Stimulated activated CD4-positive, alpha-beta T cell treated with anti-CD3 and anti-CD28 coated beads, Interleukin-12 subunit alpha, Interleukin-12 subunit beta, amount 100 ng/mL, for 24 hours (primary cell): ENCODE data around the gene PHLDA2.
"Not testable (repeated sequence)": the region's sequence is repeated elsewhere in the genome, so short reads cannot be mapped to it uniquely, and the experiment has no call there.

ENCODE experiments used
- DNase-seq, 2 experiments: peaks; one replicate each; pipeline ENCODE4 v3.0.0-alpha.2; 2020; ENCODE audit warnings: low read depth in 2 of 2

PHLDA2 gene

DNA sequence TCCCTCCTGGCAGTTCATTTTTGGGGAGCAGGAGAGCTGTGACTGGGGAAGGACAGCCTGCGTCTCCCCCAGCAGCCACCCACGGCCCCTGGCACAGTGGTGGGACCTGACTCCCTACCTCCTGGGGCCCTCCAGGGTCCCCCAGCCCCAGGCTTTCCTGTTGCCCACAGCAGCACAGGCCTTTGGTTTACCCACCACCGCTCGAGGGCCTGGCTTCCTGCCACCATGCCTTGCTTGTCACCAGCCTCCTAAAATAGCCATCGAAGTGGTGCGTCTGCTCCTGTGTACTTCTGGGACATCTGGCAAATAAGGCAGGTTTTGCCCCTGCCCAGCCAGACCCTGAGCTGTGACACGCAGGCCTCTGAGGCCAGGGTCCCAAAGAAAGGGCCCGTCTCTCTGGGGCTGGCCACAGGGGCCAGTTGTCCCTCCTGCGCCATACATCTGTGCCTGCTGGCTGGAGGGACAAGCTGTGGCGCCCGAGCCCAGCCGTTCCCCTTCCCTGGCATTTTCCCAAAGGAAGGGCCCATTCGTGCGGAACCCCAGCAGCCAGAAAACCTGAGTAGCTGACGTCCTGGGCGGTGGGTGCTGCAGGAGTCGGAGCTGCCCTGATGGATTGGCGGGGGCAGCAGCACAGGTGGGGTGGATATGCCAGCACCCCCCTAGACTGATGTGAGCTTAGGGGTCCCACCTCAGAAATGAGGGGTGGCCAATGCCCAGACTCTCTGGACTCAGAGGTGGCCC, 14.6 kb downstream of the PHLDA2 start:
- DNase-seq: no peak

DNA sequence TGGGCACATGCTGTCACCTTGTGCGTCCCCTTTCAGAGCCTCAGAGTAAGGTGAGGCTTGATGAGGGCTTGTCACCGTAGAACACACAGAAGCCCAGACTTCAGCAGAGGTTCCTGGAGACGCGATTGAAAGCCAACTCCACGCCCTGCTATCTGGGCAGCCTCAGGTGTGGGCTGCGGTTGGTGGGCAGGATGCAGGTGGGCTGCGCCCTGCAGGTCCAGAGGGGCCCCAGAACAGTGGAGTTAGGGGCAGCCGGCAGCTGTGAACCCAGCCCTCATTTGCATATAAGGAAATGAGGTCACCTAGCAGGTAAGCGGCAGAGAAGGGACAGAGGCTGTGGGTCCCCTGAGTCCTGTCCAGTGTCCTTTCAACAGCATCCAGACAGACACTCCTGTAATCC, 15.4 kb downstream of the PHLDA2 start:
- no peak for DNase-seq

DNA sequence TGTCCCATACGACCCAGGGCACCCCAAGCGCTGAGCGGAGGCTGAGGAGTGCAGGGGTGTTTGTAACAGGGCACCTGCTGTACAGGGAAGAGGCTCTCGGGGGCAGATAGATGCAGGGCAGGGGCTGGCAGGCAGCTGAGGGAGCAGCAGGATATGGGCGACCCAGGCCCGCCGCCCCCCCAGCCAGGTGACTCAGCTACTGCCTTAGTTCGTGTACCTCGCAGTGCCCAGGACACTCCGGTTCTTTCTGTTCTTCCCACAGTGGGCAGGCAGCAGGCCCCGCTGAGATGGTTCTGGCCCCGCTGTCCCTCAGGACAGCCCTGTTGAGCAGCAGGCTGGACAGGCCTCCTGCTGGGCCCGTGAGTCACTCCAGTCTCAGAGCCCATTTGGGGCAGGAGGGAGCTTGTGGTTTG, 16.2 kb downstream of the PHLDA2 start:
- DNase-seq: no peak

DNA sequence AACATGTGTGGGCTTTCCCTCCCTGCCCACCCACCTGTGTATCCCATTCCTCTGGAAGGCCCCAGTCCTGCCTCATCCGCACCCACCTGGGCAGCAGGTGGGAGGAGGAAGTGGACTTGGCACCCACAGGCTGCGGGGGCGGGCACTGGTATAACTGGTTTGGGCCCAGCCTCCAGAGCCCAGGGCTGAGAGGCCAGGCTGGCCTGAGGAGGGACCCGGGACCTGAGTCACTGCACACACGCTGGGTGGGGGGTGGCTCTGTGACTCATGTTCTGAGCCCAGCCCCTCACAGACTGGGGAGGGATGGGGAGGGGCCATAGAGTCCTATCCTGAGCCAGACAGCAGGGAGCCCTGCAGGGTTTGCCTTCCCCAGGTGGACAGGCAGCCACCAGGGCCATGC, 16.7 kb downstream of the PHLDA2 start:
- DNase-seq: no peak

DNA sequence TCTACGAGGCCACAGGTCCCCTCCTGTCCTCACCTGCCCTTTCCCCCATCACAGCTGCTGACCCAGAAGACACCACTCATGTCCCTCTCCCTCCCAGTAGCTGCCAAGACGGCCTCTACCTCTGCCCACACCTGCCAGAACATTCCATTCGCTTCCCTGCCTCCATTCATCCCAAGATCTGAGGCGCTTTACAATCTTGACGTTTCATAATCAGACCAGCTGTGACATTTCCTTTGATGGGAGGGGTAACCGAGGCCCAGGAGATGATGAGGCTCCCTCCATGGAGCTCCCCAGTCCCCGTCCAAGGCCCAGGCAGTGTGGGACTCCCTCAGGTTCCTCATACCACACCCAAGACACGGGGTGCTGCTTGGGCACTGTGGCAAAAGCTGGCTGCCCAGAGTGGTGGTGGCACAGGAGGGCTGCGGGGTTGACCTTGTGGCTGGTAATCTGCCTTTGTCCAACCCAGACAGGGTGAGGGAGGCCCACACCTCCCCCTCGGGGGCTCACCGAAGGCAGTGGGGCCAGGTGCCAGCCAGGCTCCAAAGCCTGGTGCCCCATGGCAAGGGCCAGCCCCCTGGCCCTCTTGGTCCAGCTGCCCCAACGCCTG, 17.3 kb downstream of the PHLDA2 start:
- no peak for DNase-seq

DNA sequence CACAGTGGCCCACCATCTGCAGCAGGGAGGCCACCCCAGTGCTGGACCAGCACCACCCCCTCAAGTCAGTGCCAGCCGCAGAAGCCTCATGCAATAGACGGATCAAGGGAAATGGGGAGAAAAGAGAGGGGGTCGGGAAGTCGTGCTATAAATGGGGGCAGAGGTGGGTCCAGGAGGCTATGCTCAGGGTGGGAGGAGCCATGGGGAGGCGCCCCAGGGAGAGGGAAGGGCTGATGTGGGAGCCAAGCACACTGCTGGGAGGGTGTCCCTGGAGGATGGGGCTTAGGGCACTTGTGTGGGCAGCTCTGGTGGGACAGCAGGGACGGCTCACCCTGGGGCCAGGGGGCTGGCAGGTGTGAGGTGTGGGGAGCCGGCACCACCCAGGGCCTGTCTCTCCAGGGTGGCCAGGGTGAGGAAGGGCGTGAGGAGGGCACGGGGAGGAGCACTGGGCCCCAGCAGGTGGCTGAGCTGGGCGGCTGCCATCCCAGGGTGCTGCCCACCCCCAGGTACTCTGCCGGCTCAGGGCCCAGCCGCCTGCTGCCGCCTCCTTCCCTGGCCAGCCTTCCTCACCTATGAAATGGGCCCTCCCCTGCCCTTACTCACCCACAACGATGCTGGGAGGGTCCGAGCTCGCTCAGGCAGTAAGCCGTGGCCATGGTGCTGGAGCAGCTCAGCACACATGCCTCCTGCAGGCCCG, 18.0 kb downstream of the PHLDA2 start:
- no peak for DNase-seq

DNA sequence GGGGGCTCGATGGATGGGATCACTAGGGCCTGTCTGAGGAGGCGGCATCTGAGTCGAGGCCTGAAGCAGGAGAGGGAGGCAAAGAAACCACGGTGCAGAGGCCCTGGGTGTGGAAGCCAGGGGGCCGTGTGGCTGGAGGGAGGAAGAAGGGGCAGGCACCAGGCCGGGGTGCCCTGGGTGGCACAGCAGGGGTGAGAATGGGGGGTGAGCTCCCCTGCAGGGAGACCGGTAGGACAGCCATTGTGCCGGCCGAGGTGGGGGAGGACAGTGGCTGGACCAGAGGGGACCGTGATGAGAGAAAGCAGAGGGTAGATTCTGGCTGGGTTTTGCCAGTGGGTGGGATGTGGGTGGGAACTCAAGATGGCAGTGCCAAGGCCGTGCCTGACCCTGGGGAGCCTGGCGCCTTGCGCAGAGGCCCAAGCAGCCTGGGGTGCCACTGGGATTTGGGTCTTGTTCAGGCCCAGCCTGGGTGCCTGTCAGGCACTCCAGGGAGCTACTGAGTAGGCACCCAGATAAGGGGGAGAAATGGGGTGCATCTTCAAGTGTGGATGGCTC, 18.7 kb downstream of the PHLDA2 start:
- no peak for DNase-seq

DNA sequence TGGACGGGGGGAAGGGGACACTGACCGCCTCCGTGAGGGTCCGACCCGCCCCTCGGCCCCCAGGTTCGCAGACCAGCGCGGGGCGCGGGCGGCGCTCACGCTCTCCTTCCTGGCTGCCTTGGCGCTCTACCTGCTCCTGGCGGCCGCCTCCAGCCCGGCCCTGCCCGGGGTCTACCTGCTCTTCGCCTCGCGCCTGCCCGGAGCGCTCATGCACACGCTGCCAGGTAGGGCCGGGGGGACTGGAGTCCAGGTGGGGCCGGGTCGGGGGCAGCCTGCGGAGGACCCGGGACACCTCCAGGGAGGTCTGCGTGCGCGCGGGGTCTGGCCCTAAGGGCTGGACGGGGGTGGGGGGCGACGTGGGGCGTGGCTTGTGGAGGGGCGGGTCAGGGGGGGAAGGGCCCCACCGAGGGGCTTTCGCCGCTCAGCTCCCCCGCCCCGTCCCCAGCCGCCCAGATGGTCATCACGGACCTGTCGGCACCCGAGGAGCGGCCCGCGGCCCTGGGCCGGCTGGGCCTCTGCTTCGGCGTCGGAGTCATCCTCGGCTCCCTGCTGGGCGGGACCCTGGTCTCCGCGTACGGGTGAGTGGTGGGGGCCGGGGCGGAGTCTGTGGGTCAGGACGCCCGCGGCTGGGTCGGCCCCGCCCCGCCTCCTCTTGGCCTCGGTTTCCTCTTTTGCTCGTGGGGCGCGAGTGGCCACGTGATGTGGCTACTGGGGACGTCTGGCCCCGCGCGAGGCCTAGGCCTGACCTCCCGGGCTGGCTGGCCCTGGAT, 19.9 kb downstream of the PHLDA2 start:
- no peak for DNase-seq

DNA sequence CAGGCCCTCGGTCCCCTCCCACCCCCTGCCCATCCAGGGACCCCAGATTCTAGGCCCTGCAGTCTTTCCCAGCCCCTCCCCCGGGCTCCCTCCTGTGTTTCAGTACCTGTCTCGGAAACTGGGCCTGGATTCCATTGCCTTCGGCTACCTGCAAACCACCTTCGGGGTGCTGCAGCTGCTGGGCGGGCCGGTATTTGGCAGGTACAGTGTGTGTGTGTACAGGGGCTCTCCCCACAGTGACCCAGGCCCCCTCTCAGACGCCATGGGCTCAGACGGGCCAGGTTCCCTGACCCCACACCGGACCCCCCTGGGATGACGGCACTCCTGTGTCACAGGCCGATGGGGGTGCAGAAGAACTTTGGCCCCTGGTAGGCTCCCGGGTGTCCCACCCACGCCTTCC, 21.1 kb downstream of the PHLDA2 start:
- DNase-seq: no peak

DNA sequence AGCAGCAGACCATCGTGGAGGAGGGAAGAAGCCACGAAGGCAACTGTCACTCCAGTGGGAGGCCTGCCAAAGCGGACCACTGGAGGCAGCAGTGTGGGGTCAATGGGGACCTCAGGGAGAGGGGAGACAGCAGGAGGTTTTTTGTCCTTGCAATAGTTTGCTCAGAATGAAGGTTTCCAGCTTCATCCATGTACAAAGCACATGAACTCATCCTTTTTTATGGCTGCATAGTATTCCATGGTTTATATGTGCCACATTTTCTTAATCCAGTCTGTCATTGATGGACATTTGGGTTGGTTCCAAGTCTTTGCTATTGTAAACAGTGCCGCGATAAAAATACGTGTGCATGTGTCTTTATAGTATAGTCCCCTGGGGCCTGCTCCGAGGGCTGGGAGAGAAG, 23.9 kb downstream of the PHLDA2 start:
- DNase-seq: not testable (repeated sequence)

DNA sequence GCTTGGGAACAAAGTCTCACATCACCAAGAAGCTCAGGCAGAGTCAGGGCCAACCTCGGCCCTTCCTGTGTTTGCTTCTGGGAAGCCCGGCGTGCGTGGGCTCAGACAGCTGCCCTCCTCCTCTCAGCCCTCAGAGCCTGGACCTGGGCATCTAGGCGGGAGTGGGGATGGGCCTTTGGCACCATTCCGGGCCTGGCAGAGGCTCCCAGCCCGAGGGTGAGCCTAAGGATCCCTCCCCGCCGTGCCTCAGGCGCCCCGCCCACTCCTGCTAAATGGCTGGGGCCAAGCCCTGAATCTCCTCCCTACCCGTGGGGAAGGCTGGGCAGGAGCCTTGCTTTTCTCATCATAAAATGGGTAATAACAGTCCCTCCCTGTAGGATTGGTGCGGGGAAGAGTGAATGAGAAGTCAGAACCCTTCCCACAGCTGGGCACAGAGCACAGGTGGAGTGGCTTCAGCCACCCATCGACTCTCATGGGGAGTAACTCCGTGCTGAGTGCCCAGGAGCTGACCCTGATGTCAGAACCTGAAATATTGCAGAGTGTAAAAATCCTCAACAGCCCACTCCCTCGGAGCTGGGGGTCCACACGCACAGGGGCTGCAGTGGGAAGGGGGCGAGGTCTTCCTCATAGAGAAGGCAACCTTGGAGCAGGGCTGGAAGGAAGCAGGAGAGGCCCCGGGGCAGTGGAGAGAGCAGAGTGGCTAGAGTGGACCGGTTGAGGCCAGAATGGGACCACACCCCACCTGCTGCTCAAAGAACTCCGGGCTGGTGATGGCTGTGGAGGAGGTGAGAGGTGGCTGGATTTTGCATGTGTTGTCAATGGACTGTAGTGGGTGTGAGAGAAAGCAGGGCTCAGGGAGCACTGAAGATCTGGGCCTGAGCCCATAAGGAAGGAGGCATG, 24.8 kb downstream of the PHLDA2 start:
- DNase-seq: no peak

DNA sequence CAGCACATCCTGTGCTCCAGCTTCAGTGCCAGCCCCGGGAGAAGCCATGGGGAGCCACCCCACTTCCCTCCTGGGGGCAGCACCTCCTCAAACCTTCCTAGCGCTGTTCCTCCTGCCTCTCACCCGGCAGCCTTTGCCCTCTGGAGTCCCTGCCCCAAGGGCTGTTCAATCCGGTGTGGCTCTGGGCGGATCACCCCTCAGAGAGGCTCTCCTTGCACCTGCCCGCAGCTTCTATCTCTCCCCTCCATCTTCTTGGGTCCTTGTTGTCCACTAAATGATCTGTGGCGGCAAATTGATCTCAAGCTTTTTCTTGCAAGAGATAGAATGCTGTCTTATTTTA, 25.6 kb downstream of the PHLDA2 start:
- no peak for DNase-seq

DNA sequence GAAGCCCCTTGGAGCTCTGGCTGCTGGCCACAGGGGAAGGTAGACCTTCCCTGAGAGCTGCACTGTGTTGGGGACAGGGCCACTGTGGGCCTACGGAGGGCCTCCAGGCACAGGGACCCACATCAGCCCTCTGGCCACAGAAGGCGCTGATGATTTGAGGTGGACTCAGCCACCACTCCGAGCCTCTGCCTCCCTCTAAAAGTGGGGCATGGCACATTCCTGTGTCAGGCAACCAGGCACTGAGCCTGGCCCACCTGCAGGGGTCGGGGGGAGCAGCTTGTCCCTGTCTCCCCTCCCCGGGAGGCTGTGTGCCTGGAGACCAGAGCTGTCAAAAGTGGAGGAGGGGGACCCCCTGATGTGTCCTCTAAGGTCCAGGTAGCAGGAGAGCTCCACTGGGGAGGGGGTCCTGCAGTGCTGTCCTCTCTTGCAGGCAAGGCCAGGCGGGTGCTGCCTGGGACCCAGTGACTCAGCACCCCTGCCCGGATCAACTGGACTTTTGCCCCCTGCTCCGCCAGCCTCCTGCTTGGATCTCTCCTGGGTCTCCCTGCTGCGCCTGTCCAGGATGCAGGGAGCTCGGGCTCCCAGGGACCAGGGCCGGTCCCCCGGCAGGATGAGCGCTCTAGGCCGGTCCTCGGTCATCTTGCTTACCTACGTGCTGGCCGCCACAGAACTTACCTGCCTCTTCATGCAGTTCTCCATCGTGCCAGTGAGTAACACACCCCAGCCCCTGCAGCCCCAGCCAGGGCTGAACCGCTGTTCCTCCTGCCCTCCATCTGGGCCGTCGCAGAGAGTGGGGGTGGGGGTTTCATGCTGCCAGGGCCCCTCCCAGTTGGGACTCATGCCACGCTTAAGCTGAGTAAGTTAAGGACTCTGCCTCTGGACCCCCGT, 26.2 kb downstream of the PHLDA2 start:
- DNase-seq: no peak

DNA sequence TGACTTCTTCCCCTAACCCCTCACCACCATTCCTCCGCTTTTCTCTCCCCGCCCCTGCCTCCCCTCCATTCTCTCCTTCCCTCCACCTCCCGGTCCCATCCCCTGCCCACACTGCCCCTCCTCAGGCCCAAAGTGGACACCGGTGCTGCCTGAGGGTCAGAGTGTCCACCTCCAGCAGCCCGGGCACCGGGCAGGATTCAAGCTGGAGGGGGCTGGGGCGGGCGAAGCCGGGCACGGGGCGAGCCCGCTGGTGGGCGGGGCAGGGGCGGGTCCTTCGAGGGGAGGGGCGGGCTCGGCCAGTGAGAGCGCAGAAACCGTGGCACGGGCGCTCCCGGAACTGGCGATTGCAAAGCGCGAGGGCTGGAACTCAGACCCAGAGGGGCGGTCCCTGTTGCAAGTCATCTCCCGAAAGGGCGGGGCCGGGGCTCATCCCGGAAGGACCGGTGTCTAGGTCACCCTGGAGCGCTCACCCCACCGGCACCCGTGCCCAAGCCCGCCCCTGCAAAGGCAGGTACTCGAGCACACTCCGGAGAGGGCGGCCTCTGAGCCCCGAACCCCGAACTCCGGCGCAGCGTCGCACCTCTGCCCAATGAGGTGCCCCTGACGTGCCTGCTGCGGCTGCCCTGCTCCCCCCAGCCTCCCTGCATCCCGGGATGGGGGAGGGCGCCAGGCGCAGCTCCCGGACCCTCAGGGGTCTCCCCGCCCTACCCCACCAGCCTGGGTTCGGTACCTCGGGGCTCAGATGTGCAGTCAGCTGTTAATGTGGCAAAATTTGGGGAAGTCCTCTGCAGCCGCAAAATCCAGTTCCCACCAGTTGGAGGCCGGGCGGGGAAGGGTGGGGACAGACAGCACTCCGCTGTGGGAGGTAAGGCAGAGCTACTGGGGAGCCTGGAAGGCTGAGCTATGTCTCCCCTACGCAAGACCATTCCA, 27.1 kb downstream of the PHLDA2 start:
- peak; percentile 82 to 96 for DNase-seq

DNA sequence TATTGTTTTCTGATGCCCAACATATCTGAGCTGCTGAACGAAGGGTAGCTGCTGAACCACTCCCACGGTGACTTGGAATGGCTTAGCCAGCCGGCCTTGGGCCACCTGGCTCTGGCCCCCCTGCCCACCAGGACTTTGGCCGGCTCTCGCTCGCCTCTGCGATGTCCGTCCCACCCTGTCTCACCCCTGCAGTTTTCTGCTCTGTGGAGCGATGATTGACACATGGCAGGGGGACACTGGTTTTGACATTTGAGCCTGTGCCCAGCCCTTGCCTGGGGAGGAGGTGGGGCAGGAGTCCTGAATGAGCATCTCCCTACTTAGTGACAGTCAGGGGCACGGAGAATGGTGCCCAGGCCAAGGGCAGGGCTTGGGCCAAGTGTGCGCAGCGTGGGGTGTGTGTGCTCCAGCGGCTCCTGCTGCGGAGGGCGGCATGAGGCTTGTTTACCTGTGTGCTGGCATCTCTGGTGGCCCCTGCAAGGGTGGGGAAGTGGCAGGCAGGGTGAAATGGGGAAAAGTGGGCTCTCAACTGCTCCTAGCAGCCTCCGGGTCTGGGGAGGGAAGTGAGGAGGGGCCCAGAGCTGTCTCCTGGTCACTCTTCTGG, 27.9 kb downstream of the PHLDA2 start:
- DNase-seq: no peak

DNA sequence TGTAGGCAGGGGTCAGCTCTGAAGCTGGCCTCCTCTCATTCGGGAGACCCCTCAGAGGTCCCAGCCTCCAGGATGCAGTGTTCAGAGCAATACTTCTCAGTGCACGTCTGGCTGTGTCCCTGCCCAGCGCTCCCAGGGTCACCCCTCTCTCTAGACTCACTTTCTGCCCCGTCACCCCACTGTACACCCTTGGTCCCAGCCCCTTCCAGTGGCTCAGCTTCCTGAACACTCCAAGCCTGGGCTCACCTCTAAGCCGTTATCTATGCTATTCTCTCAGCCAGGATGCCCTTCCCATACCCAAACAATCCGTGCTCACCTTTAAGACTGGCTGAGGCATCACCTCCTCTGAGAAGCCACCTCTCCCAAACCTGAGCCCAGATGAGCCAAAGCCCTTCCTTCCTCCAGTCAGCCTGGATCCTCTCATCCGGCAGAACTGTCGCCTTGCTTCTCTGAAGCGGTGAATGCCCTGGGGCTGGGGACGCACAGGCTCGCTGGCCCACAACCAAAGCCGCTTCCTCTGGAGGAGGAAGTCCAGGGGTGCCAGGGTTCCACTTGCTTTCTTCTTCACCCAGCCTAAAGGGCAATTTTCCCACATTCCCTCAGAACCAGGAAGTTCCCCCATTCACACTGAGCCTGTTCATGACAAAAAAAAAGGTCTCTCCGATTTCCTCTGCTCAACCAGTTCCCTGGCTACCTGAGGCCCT, 30.0 kb downstream of the PHLDA2 start:
- no peak for DNase-seq

DNA sequence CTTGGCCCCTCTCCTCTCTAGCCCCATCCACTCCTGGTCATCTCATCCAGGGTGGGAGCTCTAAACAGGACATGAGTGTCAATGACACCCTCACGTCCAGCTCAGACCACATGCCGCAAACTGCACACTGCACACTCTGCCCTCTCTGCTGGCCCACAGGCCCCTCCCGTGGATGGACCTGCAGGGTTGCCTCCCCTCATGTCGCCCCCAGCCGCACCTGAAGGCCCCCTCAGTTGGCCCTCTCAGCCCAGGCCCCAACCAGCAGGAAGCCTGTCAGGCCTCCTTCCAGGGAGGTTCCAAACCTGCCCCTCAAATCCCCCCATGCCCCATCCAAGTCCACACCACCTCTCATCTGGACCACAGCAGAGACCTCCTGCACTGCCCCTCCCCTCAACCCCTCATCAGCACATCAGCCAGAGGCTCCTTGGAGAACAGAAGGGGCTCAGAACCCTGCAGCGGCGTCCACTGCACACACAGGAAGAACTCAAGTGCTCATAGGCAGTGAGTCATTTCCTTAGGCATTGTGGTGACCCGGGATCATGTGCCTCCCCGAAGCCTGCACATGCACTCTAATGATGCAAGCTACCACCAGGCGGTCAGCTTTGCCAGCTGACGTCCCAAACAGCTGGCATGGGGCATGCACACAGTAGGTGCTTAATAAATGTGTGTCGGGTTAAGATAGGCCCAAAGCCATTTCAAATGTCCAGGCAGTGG, 30.7 kb downstream of the PHLDA2 start:
- peak in 1 of 2 experiments; percentile 27 for DNase-seq
